ENCODE data around the gene BHLHE40. TPM values are rescaled to one million over a fixed set of nuclear protein-coding genes. Genes with fewer than 3 reads are reported as not detected.
A peak's percentile ranks its signal among the peaks of the same experiment; 100 is the strongest.

Gene BHLHE40
- total RNA-seq, result 10 to 100 TPM in 7 of 8 experiments, under 1 TPM in 1; 0.96 to 66.6 (median 30.0) TPM

DNA sequence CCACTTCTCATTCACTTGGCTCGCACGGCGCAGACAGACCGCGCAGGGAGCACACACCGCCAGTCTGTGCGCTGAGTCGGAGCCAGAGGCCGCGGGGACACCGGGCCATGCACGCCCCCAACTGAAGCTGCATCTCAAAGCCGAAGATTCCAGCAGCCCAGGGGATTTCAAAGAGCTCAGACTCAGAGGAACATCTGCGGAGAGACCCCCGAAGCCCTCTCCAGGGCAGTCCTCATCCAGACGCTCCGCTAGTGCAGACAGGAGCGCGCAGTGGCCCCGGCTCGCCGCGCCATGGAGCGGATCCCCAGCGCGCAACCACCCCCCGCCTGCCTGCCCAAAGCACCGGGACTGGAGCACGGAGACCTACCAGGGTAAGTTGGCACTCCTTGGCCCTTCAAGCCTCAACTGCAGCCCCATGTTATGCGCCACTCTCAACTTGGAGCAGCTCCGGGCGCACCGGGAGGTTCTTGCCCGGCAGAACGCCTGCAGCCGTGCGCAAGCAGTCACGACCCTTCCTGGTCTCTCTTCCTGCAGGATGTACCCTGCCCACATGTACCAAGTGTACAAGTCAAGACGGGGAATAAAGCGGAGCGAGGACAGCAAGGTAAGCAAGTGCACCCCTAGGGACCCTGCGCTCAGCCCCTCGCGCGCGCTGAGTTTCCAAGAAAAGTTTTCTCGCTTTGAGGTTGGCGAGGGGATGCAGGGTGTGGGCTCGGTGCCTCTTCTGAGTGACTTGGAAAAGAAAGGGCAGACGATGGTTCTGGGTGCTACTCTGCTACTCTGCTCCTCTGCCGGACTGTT, at the start of gene BHLHE40:
BHLHE40 (plus strand) TSS at position 10 of the 801 bp plus-strand sequence; CDS start at position 292, 282 bp downstream.
- Histone ChIP-seq H3K4me3 (peak within 1 kb of the TSS; percentile 48 to 89 (median 74)), H3K27ac (peak within 1 kb of the TSS; percentile 91 to 93), H3K4me1 (replicated peaks in 1 of 2) (peaks cover 25 to 26% of the 10 kb centered on the region in 2 donors)
- peak in 4 of 8 experiments; percentile 3 to 17 (median 8) for ATAC-seq (replicated peaks in 6 of 8)
- in situ Hi-C loops (cut with MboI; ENCODE audit: low pct_unique_long_range_greater_than_20kb in 2 of 9, low sequenced_read_pairs in 9 of 9, unreplicated experiment in 9 of 9), result loop anchor here in 3 of 9 experiments (10.0 to 25.0 kb wide), 3 partner anchors 242 to 267 kb away; no protein-coding TSS in a partner anchor
- 0 to 7% (median 0%) methylated on average over 1 to 13 of the region's 51 CpGs; no CpG with 5 or more reads in 3 of the 10 experiments for WGBS, 10 experiments

DNA sequence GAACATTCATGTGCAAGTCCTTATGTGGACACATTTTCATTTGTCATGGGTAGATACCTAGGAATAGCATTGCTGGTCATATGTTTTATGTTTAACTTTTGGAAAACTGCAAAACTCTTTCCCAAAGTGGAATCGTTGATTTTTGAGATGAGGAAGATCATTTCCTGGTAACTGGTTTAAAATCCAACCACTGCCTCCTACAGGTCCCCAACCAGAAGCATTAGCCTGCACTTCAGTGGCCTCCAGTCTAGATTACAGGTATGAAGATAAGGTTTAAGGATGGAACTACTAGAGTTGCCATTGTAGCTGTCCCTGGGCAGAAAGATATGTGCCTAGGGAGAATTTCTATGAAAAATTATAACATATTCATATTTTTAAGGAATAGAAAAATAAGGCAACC, 48.7 kb upstream of the BHLHE40 start:
- ATAC-seq (replicated peaks in 6 of 8), result no peak
- in situ Hi-C loops (cut with MboI; ENCODE audit: low pct_unique_long_range_greater_than_20kb in 2 of 9, low sequenced_read_pairs in 9 of 9, unreplicated experiment in 9 of 9), result no loop called here

DNA sequence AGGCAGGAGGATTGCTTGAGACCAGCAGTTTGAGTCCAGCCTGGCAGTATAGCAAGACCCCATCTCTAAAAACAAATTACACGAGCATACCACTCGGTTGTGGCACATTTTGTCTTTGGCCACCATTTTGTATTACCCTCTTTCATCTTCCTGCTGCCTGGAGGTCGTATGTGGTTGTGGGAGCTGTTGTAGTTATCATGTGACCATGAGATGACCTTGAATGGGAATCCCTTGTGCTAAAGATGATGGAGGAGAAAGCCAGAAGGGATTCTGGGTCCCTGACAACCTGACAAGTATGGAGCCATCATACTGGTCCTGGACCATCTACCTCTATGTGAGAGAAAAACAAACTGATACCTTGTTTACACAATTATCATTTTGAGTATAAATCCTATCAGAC, 45.2 kb upstream of the BHLHE40 start:
- H3K4me3 ChIP-seq, result no peak overlapping the region
- H3K4me1 ChIP-seq (replicated peaks in 1 of 2), result no peaks in the 10 kb centered on the region
- 30 to 94% (median 80%) methylated on average over 1 to 3 of the region's 3 CpGs; no CpG with 5 or more reads in 3 of the 10 experiments for WGBS, 10 experiments
- no peak for ATAC-seq (replicated peaks in 6 of 8)
- in situ Hi-C loops (cut with MboI; ENCODE audit: low pct_unique_long_range_greater_than_20kb in 2 of 9, low sequenced_read_pairs in 9 of 9, unreplicated experiment in 9 of 9), result no loop called here
- no peak overlapping the region for H3K27ac ChIP-seq

More for the DNA sequence above, 48.7 kb upstream of the BHLHE40 start:
- WGBS, 10 experiments, result 0 to 67% (median 50%) methylated on average over 1 of the region's 1 CpG; no CpG with 5 or more reads in 3 of the 10 experiments
- Histone ChIP-seq H3K4me1 (replicated peaks in 1 of 2) (no peaks in the 10 kb centered on the region), H3K4me3 (no peak overlapping the region), H3K27ac (no peak overlapping the region)

DNA sequence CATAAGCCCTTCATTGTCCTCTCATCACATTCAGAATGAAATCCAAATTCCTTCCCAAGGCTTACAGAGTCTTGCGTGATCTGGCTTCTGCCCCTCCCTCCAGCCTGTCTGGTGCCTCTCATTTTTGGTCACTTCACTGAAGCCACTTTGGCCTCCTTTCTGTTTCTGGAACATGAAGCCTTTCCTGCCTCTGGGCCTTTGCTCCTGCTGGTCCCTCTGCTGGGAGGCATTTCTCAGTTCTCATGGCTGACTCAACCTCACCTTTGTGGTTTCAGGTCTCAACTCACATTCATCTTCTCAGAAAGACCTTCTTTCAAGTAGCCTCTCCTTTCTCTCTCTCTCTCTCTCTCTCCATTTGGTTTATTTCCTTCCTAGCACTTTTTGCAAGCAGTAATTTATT, 43.9 kb upstream of the BHLHE40 start:
- WGBS, 10 experiments, result 80 to 100% (median 93%) methylated on average over 1 of the region's 1 CpG; no CpG with 5 or more reads in 4 of the 10 experiments
- in situ Hi-C loops (cut with MboI; ENCODE audit: low pct_unique_long_range_greater_than_20kb in 2 of 9, low sequenced_read_pairs in 9 of 9, unreplicated experiment in 9 of 9), result no loop called here
- no peak overlapping the region for H3K27ac ChIP-seq
- no peak overlapping the region for H3K4me3 ChIP-seq
- H3K4me1 ChIP-seq (replicated peaks in 1 of 2), result no peaks in the 10 kb centered on the region
- ATAC-seq (replicated peaks in 6 of 8), result no peak

DNA sequence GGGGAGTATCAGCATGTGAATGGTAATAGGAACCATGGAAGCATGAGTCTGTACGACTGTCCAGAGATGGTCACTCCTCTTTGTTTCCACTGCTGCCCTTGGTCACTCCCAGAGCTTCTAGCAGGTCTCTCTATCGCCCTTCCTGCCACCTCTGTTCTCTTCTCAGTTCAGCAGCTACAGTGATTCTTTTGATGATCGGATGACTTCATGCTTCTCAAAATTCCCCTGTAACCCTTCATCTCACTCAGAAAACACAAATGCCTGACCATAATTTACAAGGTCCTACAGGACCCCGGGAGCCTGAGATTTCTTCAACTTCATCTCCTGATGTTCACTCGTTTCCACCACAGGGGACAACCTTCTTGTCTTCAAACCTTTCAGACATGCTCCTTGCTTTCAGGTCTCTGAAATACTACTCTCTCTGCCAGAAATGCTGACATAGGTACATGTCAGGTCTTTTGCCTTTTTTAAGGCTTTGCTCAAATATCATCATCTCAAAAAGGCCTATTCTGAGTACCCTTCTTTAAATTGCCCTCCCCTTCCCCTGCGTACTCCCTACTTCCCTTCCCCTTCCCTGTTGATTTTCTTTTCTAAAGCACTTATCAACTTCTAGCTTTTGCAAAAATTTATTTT, 42.1 kb upstream of the BHLHE40 start:
- no peak for ATAC-seq (replicated peaks in 6 of 8)
- no peaks in the 10 kb centered on the region for H3K4me1 ChIP-seq (replicated peaks in 1 of 2)
- no peak overlapping the region for H3K4me3 ChIP-seq
- no peak overlapping the region for H3K27ac ChIP-seq
- in situ Hi-C loops (cut with MboI; ENCODE audit: low pct_unique_long_range_greater_than_20kb in 2 of 9, low sequenced_read_pairs in 9 of 9, unreplicated experiment in 9 of 9), result no loop called here
- 59 to 100% (median 80%) methylated on average over 1 to 6 of the region's 6 CpGs for WGBS, 10 experiments

DNA sequence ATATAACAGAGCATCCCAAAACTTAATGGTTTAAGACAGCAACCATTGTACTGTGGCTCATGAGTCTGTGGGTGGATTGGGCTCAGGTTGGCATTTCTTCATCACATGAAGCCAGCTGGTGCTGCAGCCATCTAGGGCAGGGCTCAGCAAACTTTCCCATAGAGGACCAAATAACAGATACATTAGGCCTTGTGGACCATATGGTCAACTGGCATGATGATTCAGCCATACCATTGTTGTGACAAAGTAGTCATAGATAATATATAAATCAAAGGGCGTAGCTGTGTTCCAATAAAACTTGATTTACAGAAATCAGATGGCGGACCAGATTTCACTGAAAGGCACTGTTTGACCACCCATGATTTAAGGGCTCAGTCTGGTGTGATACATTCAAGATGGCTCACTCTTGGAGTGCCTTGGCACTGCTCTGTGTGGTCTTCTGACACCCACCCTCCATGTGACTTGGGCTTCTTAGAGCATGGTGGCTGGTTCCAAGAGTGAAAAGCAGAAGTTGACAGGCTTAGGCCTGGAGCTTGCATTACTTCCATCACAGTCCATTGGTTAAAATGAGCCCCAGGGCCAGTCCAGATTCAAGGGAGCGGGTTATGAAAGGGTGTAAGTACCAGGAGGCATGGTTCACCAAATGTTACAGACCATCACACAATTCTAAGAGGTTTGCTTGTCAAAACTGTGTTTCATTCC, 40.8 kb upstream of the BHLHE40 start:
- Histone ChIP-seq H3K4me1 (replicated peaks in 1 of 2) (no peaks in the 10 kb centered on the region), H3K27ac (no peak overlapping the region), H3K4me3 (no peak overlapping the region)
- in situ Hi-C loops (cut with MboI; ENCODE audit: low pct_unique_long_range_greater_than_20kb in 2 of 9, low sequenced_read_pairs in 9 of 9, unreplicated experiment in 9 of 9), result no loop called here
- no peak for ATAC-seq (replicated peaks in 6 of 8)
- WGBS, 10 experiments, result 50 to 100% (median 80%) methylated on average over 1 to 2 of the region's 3 CpGs; no CpG with 5 or more reads in 3 of the 10 experiments

DNA sequence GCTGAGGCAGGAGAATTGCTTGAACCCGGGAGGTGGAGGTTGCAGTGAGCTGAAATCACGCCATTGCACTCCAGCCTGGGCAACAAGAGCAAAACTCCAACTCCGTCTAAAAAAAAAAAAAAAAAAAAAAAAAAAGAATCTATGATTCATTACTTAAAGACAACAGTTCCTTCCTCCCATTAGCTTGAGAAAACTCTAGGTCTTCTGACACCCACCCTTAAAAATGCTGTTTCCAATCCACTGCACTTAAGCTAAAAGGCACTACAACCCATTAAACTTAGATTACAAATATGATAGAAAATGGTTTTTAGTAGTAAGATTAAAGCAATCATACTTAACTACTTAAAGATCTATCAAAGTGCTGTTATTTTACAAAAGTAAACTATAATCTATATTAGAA, 40.0 kb upstream of the BHLHE40 start:
- no peak overlapping the region for H3K4me3 ChIP-seq
- H3K4me1 ChIP-seq (replicated peaks in 1 of 2), result no peaks in the 10 kb centered on the region
- in situ Hi-C loops (cut with MboI; ENCODE audit: low pct_unique_long_range_greater_than_20kb in 2 of 9, low sequenced_read_pairs in 9 of 9, unreplicated experiment in 9 of 9), result no loop called here
- WGBS, 10 experiments, result 58 to 100% (median 87%) methylated on average over 1 to 3 of the region's 3 CpGs; no CpG with 5 or more reads in 4 of the 10 experiments
- no peak for ATAC-seq (replicated peaks in 6 of 8)
- no peak overlapping the region for H3K27ac ChIP-seq

DNA sequence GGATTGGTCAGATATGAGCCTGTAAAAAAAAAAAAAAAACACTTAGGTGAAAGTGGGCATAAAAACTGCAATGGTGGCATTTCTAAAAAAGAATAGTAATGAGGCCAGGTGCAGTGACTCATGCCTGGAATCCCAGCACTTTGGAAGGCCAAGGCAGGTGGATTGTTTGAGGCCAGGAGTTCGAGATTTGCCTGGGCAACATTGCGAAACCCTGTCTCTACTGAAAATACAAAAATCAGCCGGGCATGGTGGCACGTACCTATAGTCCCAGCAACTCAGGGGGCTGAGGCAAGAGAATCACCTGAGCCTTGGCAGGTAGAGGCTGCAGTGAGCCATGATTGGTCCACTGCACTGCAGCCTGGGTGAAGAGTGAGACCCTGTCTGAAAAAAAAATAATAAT, 38.3 kb upstream of the BHLHE40 start:
- Histone ChIP-seq H3K4me3 (no peak overlapping the region), H3K27ac (no peak overlapping the region), H3K4me1 (replicated peaks in 1 of 2) (no peaks in the 10 kb centered on the region)
- 48 to 100% (median 92%) methylated on average over 2 to 4 of the region's 4 CpGs for WGBS, 10 experiments
- in situ Hi-C loops (cut with MboI; ENCODE audit: low pct_unique_long_range_greater_than_20kb in 2 of 9, low sequenced_read_pairs in 9 of 9, unreplicated experiment in 9 of 9), result no loop called here
- no peak for ATAC-seq (replicated peaks in 6 of 8)

DNA sequence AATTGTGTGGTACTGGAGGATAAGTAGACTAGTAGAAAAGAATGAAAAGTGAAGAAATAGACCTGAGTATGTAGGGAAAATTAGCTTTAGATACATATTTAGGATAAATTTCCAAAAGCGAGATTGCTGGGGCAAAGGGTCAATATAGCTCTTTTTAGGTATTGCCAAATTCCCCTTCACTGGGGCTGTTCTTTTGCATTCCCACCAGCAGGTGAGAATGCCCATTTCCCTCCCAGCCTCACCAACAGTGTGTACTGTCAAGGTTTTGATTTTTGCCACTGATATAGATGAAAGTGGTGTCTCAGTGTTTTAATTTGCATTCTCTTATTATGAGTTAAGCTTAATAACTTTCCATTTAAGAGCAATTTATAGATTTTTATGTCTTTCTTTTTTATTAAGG, 35.7 kb upstream of the BHLHE40 start:
- H3K27ac ChIP-seq, result no peak overlapping the region
- WGBS, 10 experiments, result 50 to 100% (median 79%) methylated on average over 1 of the region's 1 CpG; no CpG with 5 or more reads in 2 of the 10 experiments

DNA sequence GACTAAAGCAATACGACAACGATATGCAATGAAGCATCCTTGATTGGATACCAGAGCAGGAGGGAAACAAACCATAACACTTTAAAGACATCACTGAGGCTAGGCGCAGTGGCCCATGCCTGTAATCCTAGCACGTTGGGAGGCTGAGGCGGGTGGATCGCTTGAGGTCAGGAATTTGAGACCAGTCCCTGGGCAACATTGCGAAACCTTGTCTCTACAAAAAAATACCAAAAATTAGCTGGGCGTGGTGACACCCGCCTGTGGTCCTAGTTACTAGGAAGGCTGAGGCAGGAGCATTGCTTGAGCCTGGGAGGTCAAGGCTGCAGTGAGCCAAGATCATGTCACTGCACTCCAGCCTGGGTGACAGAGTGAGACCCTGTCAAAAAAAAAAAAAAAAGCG, 33.9 kb upstream of the BHLHE40 start:
- WGBS, 10 experiments, result 17 to 100% (median 89%) methylated on average over 1 to 10 of the region's 10 CpGs; no CpG with 5 or more reads in 1 of the 10 experiments
- Histone ChIP-seq H3K27ac (no peak overlapping the region), H3K4me1 (replicated peaks in 1 of 2) (no peaks in the 10 kb centered on the region), H3K4me3 (no peak overlapping the region)
- ATAC-seq (replicated peaks in 6 of 8), result no peak
- in situ Hi-C loops (cut with MboI; ENCODE audit: low pct_unique_long_range_greater_than_20kb in 2 of 9, low sequenced_read_pairs in 9 of 9, unreplicated experiment in 9 of 9), result no loop called here

More for the DNA sequence above, 35.7 kb upstream of the BHLHE40 start:
- H3K4me1 ChIP-seq (replicated peaks in 1 of 2), result no peaks in the 10 kb centered on the region
- in situ Hi-C loops (cut with MboI; ENCODE audit: low pct_unique_long_range_greater_than_20kb in 2 of 9, low sequenced_read_pairs in 9 of 9, unreplicated experiment in 9 of 9), result no loop called here
- H3K4me3 ChIP-seq, result no peak overlapping the region
- no peak for ATAC-seq (replicated peaks in 6 of 8)

DNA sequence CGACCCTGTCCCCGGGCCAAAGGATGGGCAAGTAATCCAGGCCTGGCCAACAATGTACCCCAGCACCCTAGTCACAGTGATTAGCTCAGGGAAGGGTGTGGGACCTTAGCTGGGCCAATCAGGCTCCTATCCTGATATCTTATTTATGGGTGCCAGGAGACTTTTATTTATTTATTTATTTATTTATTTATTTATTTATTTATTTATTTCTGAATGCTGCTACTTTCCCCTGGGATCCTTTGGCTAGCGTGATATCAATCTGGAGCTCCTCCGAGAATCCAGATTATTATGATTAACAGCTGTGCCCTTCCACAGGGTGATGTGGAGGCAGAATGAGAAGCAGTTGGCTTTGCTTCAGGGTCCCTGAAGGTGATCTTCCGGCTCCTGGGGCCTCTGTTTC, 32.2 kb upstream of the BHLHE40 start:
- WGBS, 10 experiments, result 75 to 100% (median 94%) methylated on average over 1 to 5 of the region's 5 CpGs
- in situ Hi-C loops (cut with MboI; ENCODE audit: low pct_unique_long_range_greater_than_20kb in 2 of 9, low sequenced_read_pairs in 9 of 9, unreplicated experiment in 9 of 9), result no loop called here
- no peak overlapping the region for H3K27ac ChIP-seq
- ATAC-seq (replicated peaks in 6 of 8), result no peak
- H3K4me3 ChIP-seq, result no peak overlapping the region
- H3K4me1 ChIP-seq (replicated peaks in 1 of 2), result no peaks in the 10 kb centered on the region

DNA sequence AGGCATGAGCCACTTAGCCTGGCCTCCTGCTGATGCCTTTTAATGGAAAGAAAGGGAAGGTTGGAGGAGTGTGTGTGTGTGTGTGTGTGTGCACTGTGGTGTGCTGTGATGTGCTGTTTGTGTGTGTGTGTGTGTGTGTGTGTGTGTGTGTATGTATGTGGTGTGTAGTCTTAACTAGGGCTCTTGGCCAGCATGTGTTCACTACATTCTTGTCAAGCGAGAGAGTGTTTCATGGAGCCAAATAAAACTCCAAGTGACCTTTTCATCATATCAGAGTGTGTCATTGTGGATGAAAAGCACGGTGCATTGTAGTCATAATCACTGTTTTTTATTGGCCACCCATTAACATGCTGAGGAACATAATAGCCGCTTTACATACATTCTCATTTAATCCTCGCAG, 30.8 kb upstream of the BHLHE40 start:
- Histone ChIP-seq H3K4me1 (replicated peaks in 1 of 2) (no peaks in the 10 kb centered on the region), H3K4me3 (no peak overlapping the region), H3K27ac (no peak overlapping the region)
- 40 to 93% (median 80%) methylated on average over 1 to 4 of the region's 4 CpGs; no CpG with 5 or more reads in 3 of the 10 experiments for WGBS, 10 experiments
- in situ Hi-C loops (cut with MboI; ENCODE audit: low pct_unique_long_range_greater_than_20kb in 2 of 9, low sequenced_read_pairs in 9 of 9, unreplicated experiment in 9 of 9), result no loop called here
- no peak for ATAC-seq (replicated peaks in 6 of 8)

DNA sequence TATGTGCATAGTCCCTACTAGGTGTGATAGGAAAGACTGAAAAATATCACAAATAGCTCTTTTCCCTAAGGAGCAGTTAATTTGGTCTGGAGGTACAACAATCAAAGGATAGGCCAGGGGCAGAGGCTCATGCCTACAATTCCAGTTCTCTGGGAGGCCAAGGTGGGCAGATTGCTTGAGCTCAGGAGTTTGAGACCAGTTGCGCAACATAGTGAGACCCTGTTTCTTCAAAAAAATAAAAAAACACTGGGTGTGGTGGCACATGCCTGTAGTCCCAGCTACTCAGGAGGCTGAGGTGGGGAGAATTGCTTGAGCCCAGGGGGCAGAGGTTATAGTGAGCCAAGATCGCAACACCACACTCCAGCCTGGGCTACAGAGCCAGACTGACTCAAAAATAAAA, 30.2 kb upstream of the BHLHE40 start:
- no peak overlapping the region for H3K27ac ChIP-seq
- WGBS, 10 experiments, result 80 to 100% (median 100%) methylated on average over 1 to 2 of the region's 2 CpGs; no CpG with 5 or more reads in 2 of the 10 experiments
- no peak for ATAC-seq (replicated peaks in 6 of 8)
- H3K4me3 ChIP-seq, result no peak overlapping the region
- in situ Hi-C loops (cut with MboI; ENCODE audit: low pct_unique_long_range_greater_than_20kb in 2 of 9, low sequenced_read_pairs in 9 of 9, unreplicated experiment in 9 of 9), result no loop called here
- no peaks in the 10 kb centered on the region for H3K4me1 ChIP-seq (replicated peaks in 1 of 2)

Data from motor neuron (in vitro differentiated cells).